Ishikawa (cell line): ENCODE results near the gene DHRSX.

ENCODE experiments used
- CEBPB ChIP-seq: IDR thresholded peaks from 2 replicates; pipeline ENCODE4 v1.6.1; 2012
- CREB1 ChIP-seq: IDR thresholded peaks from 2 replicates; pipeline ENCODE4 v1.6.1; 2012; ENCODE audit warnings: low read depth
- EGR1 ChIP-seq: IDR thresholded peaks from 2 replicates; pipeline ENCODE4 v1.6.1; 2012
- EP300 ChIP-seq: IDR thresholded peaks from 2 replicates; pipeline ENCODE4 v1.6.1; 2012; ENCODE audit warnings: borderline replicate concordance
- FOXM1 ChIP-seq: IDR thresholded peaks from 2 replicates; pipeline ENCODE4 v1.6.1; 2012; ENCODE audit warnings: low read depth, borderline replicate concordance
- RAD21 ChIP-seq: IDR thresholded peaks from 2 replicates; pipeline ENCODE4 v1.6.1; 2012; ENCODE audit warnings: low read depth
- REST ChIP-seq: IDR thresholded peaks from 2 replicates; pipeline ENCODE4 v1.6.1; 2012; ENCODE audit warnings: low read depth, mild to moderate bottlenecking
- TAF1 ChIP-seq: IDR thresholded peaks from 2 replicates; pipeline ENCODE4 v1.6.1; 2012; ENCODE audit warnings: low read depth, mild to moderate bottlenecking
- TEAD4 ChIP-seq: IDR thresholded peaks from 2 replicates; pipeline ENCODE4 v1.6.1; 2012
- YY1 ChIP-seq: IDR thresholded peaks from 2 replicates; pipeline ENCODE4 v1.6.1; 2012; ENCODE audit warnings: low read depth

GRCh38 chrX:2500091-2500802 is 529 bp downstream of the DHRSX start:
- no peak for TF ChIP-seq TEAD4
- TF ChIP-seq CREB1: no peak
- no peak for TF ChIP-seq EP300
- TF ChIP-seq REST: no peak
- no peak for TF ChIP-seq TAF1
- no peak for TF ChIP-seq FOXM1
- TF ChIP-seq YY1: no peak
- TF ChIP-seq EGR1: no peak
- no peak for TF ChIP-seq CEBPB
- no peak for TF ChIP-seq RAD21
